ENCODE results near the gene PAX8.
"Not testable (repeated sequence)": the region's sequence is repeated elsewhere in the genome, so short reads cannot be mapped to it uniquely, and the experiment has no call there.

Gene PAX8

DNA sequence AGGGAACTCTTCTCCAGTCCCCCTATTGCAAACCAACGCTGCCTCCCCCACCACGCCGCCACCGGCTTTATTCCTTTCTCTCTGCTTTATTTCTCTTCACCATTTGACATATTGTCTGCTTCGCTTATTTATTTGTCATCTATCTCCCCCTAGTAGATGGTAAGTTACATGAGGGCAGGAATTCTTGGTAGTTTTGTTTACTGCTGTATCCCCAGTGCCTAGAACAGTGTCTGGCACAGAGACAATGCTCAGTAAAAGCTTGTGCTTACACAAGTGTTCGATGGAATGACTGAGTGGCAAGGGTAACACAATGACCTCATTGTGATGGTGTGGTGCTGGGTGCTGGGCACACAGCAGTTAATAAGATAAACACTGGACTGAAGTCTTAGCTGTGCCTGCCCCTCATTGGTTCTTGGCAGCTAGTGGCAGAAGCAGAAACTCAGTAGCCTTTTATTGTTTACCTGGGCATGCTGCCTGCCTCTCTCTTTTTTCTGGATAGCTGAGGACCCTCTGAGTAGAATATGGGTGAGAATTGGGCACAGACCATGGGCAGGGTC is 9.5 kb upstream of the PAX8 start:
- DNase-seq, result not testable (repeated sequence)

DNA sequence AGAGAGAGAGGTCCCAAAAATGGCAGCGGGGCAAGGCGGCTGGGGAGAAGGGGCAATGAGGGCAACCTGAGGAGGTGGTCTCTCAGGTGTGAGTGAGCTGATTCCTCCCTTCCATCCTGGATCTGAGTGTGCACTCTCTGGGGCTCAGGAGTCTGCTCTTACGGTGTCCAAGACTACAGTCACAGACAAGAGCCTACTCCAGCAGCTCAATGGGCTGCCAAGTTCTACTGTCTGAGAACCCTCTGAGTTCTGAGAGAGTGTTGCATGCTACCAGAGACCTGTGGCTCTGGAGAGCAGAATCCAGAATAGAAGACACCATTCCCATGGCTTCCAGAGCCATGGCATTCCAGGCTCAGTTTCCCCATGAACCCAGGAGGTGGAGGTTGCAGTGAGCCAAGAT is 7.1 kb upstream of the PAX8 start:
- DNase-seq, result no peak

DNA sequence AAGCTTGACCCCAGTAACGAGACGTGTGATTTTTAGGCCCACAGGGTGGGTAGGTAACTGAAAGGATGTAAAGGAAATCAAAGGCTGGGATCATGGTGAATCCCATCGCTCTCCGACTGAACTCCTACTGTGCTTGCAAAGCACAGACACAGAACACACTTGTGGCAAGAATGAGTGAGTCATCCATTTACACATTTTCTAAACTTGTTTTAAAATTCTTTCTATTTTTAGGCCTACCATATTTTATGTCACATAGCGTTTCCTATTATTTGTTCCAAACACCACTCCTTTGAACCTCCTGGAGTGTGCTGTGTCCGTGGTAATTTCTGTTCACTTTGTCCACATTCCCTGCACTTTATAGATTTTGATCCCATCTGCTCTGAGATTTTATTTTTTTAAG is 6.3 kb upstream of the PAX8 start:
- DNase-seq, result not testable (repeated sequence)

DNA sequence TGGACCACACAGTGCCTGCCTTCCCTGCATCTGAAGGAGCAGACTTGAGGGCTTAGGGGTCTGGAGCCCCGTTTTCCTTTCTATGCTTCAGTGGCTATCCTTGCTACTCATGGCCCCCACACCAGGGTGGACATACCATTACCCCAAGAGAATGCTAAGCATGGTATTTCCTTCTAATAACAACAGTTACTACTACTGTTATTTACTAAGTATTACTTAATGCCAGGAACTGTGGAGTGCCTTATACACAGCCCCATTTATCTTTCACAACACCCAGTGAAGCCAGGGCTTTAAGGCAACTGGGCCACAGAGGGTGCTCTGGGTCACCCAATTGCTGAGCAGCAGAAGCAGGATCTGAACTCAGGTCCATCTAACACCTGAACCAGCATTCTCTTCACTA is 5.8 kb upstream of the PAX8 start:
- no peak for DNase-seq

DNA sequence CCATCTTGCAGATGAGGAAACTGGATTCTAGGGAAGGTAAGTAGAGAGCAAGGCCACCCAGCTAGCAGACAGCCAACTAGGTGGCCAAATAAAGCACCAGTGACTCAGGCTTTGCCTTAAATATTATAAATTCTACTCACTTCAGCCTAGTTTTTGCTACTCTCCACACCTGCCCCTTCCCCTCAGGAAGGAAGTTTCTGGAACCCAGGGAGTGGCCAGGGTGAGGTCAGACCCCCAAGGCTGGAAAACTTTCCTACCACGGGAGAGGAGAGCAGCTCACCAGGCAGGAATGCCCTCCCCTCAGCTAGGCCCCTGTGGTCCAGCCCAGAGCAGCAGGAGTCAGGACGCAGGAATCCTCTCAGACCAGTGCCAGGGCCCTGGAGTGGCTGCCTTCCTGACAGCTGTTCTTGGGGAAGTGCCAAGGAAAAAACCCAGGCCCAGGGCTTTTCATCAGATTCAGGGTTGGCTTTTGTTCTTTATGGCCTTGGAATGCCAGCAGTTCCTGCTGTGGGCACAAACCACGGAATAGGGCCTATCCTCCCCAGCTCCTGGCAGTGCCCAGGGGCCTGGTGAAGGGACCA is 5.1 kb upstream of the PAX8 start:
- no peak for DNase-seq

DNA sequence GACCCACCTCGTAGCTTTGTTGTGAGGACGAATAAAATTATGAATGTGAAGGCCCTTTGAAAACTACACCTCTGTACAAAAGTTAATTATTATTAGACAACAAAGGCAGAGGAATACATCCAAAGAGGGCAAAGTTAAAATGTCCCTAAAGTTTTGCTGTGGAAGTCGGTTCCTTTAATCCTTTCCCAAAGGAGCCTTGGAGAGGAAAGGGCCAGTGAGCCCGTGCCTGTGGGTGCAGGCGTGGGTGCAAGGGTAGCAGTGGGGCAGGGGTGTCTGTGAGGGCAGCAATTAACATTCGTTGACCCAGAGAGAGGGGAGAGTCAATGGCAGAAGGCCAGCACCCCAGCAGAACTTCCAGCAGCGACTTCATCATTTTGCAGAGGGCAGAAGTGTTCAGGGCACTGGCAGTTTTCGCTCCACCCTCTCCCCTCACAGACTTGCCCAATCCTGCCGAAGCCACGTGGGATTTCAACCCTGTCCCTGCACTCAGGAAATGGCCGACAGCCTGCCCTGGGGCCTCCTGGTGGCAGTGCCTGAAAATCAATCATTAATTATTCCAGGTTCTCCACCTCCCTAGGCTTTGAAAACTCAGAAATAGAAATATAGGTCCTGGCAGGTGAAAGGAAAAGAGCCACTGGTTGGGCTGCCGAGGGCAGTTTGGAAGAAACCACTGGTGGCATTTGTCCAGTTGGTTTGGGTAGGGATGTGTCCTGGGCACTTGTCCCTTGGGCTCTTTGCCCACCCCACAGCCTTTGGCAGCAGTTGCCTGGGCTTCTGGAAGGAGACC is 4.2 kb upstream of the PAX8 start:
- no peak for DNase-seq

DNA sequence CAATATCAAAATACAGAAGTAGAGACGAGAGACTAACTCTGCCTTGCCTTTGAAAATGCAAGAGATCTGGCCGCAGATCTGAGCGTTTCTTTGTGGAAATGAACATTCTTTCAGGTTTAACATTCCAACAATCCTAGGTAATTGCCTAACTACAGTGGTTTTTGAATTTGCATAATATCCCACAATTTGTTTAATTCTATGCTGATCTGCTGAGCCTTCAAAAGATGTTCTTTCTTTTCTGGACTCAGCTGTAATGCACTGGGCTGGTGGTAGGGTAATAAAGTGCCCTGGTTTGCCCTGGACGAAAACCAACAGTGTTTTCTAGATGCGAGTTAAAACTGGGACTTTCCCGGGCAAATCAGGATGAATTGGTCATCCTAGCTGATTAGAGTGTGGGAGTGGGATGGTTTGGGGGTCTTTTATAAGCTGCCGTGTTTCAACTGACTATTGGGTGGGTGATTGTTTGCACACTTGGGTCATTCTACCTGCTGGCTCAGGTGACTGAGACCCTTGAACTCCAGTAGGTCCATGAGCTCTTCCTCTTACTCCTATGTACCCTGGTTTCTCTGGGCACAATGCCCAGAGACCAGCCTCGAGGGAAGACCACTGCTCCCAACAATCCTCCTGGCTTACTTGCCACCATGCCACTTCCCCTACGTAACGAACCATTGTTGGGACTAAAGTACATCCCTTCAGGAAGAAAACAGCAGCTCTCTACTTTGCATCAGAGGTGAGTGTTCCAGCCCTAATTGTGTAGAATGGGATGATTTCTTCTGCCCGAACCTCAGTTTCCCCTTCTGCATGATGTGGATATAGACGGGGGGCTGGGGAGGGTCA is 3.4 kb upstream of the PAX8 start:
- DNase-seq, result no peak

DNA sequence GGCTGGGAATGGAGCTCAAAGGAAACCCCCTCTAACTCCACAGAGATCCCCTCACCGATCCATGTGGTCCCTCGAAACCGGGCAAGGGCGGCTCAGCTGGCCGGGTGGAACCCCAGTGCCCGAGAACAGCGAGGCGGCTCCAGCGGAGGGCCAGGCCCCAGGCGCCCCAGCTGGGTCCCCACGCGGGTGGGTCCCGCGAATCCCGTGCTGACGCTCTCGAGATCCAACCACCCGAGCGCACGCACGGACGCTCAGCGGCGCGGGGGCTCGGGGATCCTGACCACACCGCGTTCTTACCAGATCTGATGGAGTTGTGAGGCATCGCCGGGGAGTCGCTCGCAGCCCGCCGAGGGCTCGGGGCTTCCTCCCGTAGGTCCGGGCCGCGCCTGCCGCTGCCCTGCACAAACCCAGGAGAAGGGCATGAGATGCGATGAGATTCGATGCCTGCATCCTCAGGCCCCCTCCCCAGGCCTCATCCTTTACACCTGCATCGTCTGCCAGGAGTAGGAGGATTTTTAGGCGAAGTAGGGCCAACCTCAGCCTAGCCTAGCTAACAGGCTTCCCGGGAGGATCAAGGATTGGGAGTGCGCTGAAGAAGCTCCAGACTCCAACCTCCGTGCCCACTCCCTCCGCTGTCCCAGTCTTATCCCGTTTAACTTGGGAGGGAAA is 514 bp downstream of the PAX8 start:
- no peak for DNase-seq

DNA sequence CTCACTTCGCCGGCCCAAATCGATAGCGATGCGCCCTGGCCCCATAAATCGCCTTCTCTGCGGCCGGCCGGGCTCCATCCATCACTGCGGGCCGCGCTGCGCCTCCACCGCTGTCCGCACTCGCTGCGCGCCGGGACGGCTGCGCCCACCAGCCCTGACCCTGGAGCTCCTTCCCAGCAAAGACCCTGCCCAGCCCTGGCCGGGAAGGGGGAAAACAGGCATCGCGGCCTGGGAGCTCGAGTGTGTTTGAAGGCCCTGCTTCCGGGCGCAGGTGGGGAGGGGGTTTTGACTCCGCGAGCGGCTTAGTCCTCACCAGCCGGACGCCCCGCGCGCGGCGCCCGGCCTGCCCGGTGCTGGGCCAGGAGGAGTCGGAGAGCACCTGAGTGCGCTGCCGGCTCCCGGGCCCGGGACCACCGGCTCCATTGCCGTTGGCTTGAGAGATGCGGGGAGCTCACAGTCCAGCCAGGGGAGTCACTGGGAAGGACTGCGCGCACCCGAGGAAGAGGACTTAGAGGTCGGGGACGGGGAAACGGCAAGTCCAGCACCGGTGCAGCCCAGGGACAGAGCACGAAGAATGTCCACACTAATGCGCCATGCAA is 1.1 kb downstream of the PAX8 start:
- no peak for DNase-seq

DNA sequence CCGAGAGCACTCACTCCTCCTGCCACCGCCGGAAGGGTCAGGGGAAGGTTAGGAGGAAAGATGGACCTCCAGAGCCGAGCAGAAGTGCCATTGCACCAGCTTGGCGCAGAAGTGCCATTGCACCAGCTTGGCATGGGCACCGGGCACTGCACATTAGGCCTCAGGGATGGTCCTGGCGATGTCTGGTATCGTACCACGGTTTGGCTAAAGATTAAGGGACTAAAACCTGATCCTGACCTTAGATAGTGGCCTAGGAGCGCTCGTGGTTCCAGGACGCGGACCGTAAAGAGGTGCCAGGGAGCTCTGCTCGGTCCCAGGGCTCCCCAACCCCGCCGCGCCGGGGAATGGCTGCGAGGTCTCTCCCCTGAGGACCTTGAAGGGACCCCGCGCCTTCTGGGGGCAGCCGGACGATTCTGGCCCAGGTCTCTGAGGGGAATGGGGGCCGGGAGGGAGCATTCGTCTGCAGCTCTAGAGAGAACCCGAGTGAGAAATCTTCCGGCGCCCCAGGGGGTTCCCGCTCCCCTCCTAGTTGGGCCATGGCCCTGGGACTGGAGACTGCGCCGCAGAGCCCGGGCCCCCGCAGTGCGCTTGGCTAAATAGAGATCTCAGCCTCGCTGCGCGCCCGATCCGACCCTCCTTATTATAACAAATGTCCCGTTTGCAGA is 1.8 kb downstream of the PAX8 start:
- no peak for DNase-seq

DNA sequence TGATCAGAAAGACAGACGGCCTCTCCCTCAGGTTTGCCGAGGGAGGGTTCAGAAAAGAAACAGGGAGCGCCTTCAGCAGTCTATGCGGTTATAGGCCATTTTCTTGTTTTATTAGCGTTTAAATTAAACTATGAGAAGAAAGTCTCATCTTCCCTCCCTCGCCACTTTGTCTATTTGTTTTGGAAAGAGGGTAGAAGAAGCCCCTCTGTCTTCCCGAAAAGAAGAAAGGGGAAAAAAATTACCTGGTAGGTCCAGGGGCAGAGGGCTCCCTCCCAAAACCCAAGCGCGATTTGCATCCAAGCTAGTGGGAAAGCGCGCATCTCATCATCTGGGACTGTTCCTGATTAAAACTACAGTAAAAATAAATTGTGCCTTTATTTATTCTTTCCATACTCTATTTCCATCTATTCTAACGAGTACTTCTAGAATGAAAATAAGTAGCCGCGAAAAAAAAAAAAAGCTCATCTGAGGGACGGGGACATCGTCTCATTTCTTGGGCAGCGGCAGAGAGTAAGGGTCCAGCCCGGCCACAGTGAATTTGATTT is 2.4 kb downstream of the PAX8 start:
- DNase-seq, result no peak

DNA sequence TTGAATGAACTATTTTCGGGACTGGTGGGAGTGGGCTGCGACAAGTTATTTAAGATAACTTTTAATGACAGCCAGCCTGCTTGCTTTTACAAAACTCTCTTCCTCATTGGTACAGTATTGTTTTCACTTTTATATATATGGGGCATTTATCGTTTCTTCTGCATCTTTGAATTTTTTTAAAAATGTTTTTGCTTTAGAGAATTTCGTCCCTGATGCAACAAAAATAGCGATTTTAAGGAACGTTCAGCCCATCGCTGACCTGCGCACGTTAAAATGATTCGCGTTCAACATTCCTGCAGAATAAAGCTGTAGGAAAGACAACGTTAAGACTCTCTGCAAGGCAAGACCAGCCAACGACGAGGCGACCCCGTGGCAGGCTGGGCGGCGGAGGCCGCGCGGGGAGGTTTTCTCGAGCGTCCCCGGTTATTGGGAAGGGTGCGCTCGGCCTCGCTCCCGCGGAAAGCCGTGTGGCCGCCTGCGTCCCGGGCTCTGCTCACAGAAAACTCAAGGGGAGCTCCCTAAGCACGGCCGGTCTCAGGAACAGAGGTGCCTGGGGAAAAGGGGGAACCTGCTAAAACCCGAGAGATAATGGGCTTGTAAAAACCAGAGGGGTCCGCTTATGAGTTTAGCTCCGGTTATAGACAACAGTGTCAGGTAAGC is 3.0 kb downstream of the PAX8 start:
- no peak for DNase-seq

DNA sequence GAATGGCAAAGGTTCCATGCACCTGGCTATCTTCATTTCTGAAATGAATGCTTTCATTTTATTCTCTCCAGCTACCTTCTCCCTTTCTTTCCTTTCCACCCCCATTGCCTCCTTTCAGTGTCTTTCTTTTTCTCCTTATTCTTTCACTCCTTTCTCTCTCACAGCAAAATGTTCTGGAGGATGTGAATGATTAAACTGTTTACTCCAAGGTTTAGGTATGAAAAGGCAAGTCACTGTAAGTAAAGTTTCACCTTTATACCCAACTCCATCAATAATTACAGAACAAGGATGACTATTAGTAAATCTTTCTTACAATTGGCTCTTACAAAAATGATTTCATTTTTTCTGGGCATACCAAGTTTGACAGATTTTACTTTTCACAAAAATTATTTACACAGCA is 4.3 kb downstream of the PAX8 start:
- no peak for DNase-seq

DNA sequence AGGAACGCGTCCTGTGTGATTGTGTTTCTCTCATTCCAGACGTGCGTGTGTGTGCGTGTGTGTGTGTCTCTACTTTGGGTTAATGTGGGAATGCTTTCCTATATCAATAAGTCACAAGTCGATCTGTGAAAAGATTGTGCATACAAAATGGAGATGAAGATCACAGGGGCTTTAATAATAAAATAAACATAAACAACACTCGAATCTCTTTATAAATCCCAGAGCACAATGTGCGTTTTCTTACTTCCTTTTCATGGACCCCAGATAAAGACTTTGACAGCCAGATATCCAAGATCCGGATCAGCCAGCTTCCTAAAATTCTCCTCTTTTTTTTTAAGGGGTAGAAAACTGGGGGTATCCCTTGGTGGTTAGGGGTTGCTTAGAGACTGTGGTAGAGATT is 4.7 kb downstream of the PAX8 start:
- no peak for DNase-seq

DNA sequence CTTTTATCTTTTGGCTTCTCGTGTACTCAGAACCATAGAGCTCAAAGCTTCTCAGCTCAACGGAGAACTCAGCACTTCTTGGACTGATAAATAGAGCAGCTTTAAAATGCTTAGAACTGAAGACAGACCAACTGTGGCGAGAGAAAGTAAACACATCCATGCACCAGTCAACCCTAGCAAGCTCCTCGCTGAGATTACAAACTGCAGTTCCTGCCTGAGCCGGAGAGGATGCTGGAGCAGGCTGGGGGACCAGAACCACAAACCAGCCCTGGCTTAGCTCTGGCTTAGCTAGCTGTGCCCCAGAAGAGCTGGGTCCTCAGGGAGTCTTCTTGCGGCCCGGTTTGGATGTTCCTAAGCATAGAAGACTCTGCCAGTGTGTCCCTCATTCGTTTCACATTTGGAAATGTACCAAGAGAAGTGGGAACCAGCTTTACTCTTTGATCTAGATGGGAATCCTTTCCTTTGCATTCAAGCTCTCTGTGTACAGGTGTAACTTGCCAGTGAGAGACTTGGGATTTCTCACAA is 5.6 kb downstream of the PAX8 start:
- peak; percentile 15 for DNase-seq

DNA sequence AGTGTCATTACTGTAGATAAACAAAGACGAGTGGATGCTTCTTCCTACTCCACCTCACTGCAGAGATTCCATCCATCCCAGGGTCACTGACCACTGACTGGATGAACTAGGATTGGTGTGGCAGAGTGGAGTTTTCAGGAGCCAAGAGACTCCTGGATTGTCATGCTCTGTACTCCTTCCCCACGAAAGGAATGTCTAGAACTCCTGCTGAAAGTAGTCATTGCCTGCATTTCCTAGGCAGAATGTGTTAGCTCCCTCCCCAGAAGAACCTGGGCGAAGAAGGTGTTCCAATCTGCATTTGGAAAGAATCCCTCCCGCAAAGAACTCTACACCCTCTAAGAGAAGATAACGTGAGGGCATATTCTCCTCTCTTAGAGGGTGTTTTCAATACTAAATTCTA is 6.2 kb downstream of the PAX8 start:
- no peak for DNase-seq

DNA sequence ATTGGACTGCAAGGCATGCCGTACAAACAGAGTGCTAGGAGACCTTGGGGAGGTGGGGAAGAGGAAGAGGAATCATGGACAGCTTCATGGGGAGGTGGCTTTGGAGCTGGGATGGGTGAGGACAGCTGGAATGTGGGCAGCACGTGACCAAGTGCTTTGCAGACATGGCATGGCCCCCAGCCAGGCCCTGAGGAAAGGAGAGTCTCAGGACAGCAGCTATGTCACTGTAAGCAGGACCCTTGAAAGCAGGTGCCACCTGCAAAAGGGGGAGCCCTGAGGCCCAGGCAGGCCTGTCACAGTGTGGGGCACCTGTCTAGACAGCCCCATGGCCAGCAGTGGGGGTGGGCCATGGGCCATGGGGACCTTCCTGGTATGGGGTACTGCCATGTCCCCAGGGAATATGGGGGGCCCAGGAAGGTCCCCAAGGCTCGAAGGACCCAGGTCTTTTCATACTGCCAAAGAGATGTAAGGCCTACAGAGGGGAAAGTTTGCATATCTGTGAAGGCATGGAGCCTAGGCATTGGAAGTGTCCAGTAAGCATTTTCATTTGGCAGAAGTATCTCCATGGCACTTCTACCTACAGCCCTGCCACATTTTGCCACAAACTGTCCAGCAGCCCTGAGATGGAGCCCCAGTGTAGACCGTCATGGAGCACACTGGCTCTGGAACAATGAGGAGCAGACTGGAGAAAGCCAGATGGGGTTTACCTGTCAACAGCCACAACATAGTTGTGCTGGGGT is 9.9 kb downstream of the PAX8 start:
- DNase-seq, result no peak

DNA sequence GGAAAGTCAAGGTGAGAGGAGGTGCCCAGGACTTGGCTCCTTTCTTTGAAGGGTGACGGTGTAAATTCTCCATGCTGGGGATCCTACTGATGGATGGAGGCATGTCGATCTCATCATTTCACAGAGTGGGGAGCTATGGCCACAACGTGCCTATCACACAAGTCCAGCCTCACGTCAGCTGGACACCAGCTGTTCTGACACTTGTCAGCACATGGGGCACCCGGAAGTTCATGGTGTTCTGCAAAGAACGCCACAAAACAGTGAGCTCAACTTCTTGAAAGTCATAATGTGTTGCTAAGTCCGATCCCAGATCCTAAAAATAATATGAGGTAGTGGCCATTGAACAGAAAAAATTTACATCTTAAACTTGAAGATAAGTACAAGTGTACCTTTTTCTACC is 12.3 kb downstream of the PAX8 start:
- DNase-seq, result no peak

DNA sequence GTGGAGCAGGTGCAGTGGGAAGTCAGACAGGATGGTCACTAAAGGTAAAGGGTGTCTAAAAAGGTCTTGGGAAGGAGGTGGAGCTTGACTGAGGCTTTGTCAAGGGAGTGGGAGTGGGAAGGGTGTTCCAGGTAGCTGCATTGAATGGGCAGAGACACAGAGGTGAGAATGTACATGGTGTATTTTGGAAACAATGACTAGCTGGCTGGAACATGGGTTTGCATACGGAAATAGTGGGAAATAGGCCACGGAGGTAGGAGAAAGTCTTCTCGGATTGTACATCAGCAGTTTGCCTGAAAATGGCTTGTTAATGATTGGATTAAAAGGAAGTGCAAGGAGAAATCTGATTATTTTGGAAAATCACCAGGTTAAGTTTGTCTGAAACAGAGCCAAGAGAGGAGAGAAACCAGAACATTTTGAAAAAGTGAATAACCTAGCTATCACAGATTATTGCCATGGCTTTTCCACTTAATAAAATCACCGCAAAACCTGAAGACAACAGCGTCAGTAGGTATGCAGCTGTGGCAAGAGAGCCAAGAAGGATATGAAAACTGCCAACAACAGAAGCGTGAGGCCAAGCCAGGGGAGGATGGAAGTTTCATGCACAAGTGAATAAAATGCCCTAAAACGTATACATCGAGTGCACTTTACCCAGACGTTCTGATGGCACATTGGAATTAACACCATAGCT is 13.9 kb downstream of the PAX8 start:
- no peak for DNase-seq

DNA sequence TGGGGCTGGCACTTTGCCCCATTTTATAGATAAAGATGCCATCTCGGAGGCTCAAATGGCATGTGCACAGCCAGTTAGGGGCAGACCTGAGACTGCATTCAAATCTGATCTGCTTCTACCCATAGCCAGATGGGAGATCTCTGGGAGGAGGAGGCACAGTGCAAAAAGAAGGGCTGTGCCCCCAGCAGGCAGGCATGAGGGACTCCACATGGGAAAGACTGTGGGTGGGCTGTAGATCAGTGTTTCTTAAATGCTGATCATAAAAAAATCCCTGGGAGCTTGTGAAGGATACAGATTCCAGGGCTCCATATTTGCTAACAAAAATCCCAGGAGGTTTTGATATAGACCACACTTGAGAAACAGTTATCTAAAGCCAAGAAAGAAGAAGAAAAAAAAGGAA is 15.2 kb downstream of the PAX8 start:
- no peak for DNase-seq

Data from central memory CD4-positive, alpha-beta T cell (primary cell).